ENCODE measurements around the gene LOXL3.
A peak's percentile ranks its signal among the peaks of the same experiment; 100 is the strongest.

The LOXL3 gene

GRCh38 chr2:74501335-74502071 is 52.2 kb downstream of the LOXL3 start:
- peaks cover 2% of the 10 kb centered on the region for H3K27me3 ChIP-seq (replicated peaks; ENCODE audit: control insufficient read depth, insufficient read depth, low read length)
- no peak for DNase-seq (ENCODE audit: extremely low read depth, insufficient read length)
- peaks cover 4% of the 10 kb centered on the region for H3K36me3 ChIP-seq (ENCODE audit: control insufficient read depth, insufficient read depth, low read length)
- H3K4me3 ChIP-seq (replicated peaks; ENCODE audit: low read depth, low read length), result no peak overlapping the region
- TF ChIP-seq CTCF (IDR thresholded peaks at IDR 0.05; ENCODE audit: insufficient read depth, low read length, poor library complexity, severe bottlenecking), result no peak

DNA sequence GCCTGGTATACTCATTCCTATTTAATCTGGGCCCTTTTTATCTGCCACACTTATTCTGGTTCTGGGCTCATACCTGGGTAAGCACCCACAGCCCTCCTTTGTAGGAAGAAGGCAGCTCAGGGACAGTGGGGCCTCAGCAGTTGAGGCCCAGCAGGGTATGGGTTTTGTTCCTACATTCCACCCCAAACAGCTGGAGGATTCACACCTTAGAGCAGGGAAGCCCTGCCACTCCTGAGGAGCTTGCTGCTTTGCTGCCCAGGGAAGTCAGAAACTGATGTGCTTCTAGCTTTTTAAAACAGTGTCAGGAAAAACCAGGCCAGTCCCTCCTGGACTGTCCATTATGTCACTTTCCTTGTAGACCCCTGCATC is 53.2 kb downstream of the LOXL3 start:
- Histone ChIP-seq H3K36me3 (ENCODE audit: control insufficient read depth, insufficient read depth, low read length) (peaks cover 1% of the 10 kb centered on the region), H3K27me3 (replicated peaks; ENCODE audit: control insufficient read depth, insufficient read depth, low read length) (peaks cover 2% of the 10 kb centered on the region), H3K4me3 (replicated peaks; ENCODE audit: low read depth, low read length) (no peak overlapping the region)
- DNase-seq (ENCODE audit: extremely low read depth, insufficient read length), result no peak
- no peak for TF ChIP-seq CTCF (IDR thresholded peaks at IDR 0.05; ENCODE audit: insufficient read depth, low read length, poor library complexity, severe bottlenecking)

DNA sequence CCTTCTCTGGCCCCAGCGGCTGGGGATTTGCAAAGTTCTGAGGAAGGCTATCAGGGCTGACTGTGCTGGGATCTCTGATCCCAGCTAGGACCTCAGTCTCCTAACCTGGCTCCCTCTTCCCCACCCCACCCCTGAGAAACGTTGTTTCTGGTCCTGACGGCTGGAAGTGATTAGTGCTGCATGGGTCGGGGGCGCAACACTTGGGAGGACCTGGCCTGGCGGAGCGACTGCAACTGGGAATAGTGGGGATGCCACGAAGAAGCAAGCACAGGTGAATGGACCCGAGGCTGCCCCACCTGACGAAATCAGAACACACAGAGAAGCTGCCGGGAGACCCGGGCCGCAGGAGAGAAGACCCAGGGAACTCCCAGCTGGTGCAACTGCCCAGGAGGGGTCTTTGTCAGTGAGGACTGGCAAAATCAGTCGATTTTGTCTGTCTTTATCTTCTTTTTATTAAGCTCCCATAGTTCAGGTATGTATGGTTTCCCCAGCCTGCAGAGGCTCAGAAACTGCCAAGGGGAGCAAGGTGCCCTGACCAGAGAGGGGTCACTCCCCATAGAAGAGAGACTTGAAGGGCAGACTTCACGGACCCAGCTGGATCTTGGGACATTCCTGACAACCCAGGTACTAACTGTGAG is 53.7 kb downstream of the LOXL3 start:
- DNase-seq (ENCODE audit: extremely low read depth, insufficient read length), result no peak
- Histone ChIP-seq H3K36me3 (ENCODE audit: control insufficient read depth, insufficient read depth, low read length) (no peaks in the 10 kb centered on the region; the same call in 1 of the 2 replicates), H3K4me3 (replicated peaks; ENCODE audit: low read depth, low read length) (no peak overlapping the region), H3K27me3 (replicated peaks; ENCODE audit: control insufficient read depth, insufficient read depth, low read length) (peaks cover 2% of the 10 kb centered on the region)
- TF ChIP-seq CTCF (IDR thresholded peaks at IDR 0.05; ENCODE audit: insufficient read depth, low read length, poor library complexity, severe bottlenecking), result no peak

GRCh38 chr2:74499267-74499939 is 54.3 kb downstream of the LOXL3 start, which contains the start of gene LBX2:
Gene LBX2 (minus strand): TSS chr2:74499603. CDS start chr2:74499537, 66 bp downstream.
- no peak for TF ChIP-seq CTCF (IDR thresholded peaks at IDR 0.05; ENCODE audit: insufficient read depth, low read length, poor library complexity, severe bottlenecking)
- DNase-seq (ENCODE audit: extremely low read depth, insufficient read length), result no peak
- Histone ChIP-seq H3K36me3 (ENCODE audit: control insufficient read depth, insufficient read depth, low read length) (no peaks in the 10 kb centered on the region), H3K27me3 (replicated peaks; ENCODE audit: control insufficient read depth, insufficient read depth, low read length) (peaks cover 2% of the 10 kb centered on the region), H3K4me3 (replicated peaks; ENCODE audit: low read depth, low read length) (peak within 1 kb of the TSS; percentile 46)

DNA sequence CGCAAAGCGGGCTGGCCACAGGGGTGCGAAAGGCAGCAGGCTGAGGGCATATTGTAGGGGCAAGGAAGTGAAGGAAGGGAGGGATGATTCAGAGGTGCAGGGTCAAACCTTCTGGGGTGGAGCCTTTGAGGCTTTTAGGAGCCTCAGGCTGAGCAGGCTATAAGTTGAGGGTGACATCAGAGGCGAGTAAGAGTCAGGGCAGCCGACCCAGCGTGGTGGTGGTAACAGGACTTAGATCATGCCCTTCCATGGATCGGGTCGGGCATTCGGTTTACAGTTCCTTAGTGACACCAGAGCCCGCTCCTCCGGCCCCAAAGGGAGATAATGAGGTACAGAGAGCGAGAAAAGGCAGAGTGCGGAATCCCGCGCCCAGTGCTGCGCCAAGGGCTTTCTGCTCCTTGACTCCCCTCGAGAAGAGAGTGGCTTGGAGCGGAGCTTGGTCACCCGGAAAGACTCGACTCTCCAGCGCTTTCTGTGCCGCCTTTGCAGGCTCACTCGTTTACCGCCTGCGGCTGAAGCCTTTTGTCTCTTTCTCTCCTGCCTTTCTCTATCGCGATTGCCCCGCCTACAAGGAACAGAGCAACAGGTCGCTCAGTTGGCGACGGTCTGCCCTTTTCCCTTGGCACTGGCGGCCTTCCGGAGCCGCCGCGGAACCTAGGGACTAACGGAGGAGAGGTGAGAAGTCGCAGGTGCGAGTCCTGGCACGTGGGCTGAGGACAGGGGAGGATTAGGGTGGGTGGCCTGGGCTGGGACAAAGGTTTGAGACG is 55.1 kb downstream of the LOXL3 start:
- no peak for DNase-seq (ENCODE audit: extremely low read depth, insufficient read length)
- H3K36me3 ChIP-seq (ENCODE audit: control insufficient read depth, insufficient read depth, low read length), result no peaks in the 10 kb centered on the region
- peak overlapping the region; percentile 46 for H3K4me3 ChIP-seq (replicated peaks; ENCODE audit: low read depth, low read length)
- peaks cover 2% of the 10 kb centered on the region for H3K27me3 ChIP-seq (replicated peaks; ENCODE audit: control insufficient read depth, insufficient read depth, low read length)
- TF ChIP-seq CTCF (IDR thresholded peaks at IDR 0.05; ENCODE audit: insufficient read depth, low read length, poor library complexity, severe bottlenecking), result no peak
